G401 (cell line): ENCODE measurements around the gene TEX28. TPM values are rescaled to one million over a fixed set of nuclear protein-coding genes. Genes with fewer than 3 reads are reported as not detected.
A peak's percentile ranks its signal among the peaks of the same experiment; 100 is the strongest.
"Not testable (repeated sequence)": the region's sequence is repeated elsewhere in the genome, so short reads cannot be mapped to it uniquely, and the experiment has no call there.

Source experiments
- DNase-seq: peaks from one replicate; pipeline ENCODE4 v3.0.0-alpha.2; 2015; ENCODE audit warnings: low spot score
- in situ Hi-C: cut with HindIII; loops from 2 replicates; pipeline ENCODE4 v1.10.0; 2016; ENCODE audit warnings: low sequenced_read_pairs, mixed read lengths
- total RNA-seq: library from RNA; depleted of rRNA; stranded (reverse); fragments of >200 nt; shearing (Covaris generic); gene quantifications from 2 replicates; pipeline ENCODE4 v1.2.3, GENCODE V29; 2014

TEX28 gene
- total RNA-seq, 1 experiment from 2014 or later, result not detected

DNA sequence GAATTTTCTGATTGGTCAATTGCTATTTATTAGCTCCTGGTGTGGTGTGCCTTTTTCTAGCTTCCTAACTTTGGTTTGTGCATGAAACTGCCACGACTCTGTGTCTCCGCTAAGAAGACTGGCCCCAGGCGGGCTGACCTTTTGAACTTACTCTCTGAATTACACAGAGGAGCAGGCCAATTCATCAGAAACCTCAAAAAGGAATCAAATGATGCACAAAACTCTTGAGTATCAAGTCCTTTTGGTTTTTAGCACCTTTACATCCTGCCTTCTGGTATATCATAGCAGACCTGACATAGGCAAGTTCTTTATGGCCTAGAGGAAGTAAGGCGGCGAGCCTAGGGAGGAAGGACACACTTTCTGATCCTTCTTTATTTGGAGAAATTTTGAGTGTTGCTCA lies 18.2 kb upstream of the TEX28 start:
- in situ Hi-C loops, result no loop called here
- DNase-seq, result no peak

DNA sequence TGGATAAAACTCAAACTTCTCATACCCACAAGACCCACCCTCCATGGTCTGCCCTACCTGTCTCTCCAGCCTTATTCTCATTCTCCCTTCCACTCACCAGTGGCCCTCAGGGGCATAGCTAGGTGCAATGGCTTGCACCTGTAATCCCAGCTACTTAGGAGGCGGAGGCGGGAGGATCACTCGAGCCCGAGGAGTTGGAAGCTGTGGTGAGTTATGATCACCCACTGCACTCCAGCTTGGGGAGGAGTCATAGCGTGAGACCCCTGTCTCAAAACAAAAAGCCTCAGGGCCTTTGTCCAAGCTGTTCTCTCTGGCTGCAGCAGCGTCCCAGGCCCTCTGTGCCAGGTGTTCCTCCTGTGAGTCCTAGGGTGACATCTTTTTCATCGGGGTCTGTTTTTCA lies 17.2 kb upstream of the TEX28 start:
- DNase-seq, result no peak
- in situ Hi-C loops, result no loop called here

DNA sequence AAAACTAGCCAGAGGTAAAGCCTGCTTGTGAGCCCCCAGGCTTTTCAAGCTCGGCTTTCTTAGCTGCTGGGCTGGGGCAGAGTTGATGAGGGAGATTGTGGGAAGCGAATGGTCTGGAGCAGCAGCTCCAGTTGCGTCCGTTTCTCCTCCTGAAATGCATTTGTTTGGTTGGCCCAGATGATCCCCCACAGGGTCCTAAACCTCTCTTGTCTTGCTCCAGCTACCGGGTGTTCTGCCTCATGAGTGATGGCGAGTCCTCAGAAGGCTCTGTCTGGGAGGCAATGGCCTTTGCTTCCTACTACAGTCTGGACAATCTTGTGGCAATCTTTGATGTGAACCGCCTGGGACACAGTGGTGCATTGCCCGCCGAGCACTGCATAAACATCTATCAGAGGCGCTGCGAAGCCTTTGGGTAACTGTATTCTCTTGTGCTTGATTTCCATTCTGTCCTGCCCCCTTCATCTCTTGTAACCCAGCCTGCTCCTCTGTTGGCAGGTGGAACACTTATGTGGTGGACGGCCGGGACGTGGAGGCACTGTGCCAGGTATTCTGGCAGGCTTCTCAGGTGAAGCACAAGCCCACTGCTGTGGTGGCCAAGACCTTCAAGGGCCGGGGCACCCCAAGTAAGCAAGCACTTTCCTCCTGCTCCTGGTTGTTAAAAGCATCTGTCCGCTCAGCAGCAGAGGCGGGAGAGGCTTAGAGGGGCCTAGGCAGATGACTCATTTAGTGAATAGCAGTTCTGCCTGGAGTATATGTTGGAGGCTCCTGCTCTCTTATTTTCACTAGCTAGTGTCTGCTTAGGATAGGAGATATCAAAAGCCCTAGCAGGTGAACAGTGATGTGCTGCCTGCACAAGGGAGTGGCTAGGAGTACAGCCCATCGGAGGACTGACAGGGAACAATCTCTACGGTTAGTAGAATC lies 16.0 kb upstream of the TEX28 start:
- DNase-seq, result no peak
- in situ Hi-C loops, result no loop called here

DNA sequence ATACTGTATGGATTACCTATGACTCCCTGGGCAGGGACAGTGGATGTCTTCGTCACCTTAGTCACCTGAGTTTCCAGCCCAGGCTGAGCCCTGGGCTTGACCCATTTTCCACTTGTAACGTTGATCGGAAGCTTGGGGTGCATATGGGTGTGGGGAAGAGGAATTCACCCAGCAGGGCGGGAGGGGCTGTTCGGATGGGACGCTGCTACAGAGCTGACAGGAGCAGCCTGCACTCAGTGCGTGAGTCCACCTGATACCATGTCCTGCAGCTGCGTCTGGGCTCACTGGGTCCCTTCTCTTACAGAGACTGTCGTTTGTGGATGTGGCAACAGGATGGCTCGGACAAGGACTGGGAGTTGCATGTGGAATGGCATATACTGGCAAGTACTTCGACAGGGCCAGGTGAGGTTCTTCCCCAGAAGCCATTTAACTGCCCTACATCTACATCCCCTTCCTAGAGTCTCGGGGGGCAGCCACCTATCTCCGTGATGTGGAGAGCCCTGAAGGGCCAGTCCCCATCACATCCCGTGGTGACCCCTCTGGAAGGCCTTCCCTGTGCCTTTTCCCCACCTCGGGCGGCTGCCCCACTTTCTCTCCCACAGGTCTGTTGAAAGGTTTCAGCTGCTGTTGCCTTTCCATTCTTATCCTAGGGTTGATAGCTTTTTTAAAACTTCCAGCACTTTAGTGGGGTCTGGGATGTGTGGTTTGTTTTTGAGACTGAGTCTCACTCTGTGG lies 14.3 kb upstream of the TEX28 start:
- in situ Hi-C loops, result no loop called here
- no peak for DNase-seq

DNA sequence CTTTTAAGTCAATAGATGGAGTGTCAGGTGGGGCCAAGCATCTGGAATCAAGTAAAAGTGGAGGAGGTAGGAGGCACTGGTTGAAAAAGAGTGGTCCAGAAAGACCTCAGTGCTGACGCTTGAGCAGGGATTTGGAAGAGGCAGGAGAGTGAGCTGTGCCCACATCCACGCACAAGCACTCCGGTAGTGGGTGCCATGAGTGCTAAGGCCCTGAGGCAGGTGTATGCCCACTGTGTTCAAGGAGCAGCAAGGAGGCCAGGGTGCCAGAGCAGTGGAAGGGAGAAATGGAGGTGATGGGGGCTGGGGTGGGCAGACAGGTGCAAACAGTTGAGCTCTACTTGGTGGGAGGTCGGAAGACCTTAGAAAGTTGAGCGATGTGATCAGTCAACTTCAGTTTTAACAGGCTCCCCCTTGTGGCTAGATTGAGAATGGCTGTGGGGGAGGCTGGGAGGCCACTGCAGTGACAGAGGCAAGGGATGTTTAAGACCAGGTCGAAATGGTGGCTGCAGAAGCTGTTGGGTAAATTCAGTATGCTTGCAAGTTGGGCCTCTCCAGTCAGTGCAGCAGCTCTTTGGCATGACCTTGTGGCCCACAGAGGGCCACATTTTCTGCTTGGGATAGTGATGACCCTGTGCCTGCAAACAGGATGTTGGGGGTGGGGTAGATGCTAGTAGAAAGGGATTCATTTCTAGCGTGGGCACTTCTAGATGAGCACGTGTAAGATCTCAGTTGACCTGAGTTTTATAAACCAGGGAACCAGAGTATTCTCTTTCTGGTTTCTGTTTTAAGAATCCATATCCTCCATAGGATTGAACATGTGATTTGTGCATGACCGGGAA lies 13.4 kb upstream of the TEX28 start:
- DNase-seq, result peak; percentile 37
- in situ Hi-C loops, result no loop called here

DNA sequence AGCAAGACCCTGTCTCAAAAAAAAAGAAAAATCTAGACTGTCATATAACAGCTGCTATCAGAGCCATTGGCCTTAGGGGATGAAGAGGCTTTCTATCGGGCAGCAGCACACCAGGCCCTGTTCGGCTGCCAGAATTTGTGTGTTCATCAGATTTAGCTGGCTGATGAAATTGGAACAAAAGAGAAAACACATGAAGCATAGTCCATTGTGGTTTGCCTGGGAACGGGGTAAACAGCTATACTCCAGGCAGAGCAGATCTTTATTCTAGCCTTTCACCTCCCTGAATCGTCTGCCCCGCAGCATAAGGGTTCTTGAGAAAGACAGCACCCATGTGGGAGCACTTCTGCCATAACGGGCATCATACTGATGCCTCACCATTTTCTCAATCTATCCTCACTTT lies 12.3 kb upstream of the TEX28 start:
- in situ Hi-C loops, result no loop called here
- no peak for DNase-seq

DNA sequence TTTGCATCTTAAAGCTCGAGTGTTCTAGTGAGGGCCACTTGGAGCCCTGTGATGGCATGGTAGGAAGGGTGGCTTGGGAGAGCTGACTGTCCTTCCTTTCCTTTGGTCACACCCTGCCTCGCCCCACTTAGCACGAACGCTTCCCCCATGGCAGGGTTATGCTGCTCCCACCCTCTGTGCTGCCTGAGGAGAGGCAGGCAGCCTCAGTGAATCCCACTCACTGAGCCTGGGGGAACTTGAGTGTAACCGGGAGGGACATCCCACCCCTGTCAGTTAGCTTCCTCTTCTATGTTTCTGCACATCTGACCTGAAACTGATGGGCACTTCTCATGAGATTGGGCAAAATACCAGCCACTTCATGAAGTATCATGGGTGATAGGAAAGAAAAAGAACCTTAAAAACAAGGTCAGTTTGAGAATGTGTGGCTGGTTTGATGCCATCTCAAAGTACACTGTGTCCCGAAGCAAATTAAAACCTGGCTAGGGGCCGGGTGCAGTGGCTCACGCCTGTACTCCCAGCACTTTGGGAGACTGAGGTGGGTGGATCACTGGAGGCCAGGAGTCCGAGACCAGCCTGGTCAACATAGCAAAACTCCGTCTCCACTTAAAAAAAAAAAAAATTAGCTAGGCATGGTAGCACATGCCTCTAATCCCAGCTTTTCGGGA lies 10.7 kb upstream of the TEX28 start:
- no peak for DNase-seq
- in situ Hi-C loops, result no loop called here

DNA sequence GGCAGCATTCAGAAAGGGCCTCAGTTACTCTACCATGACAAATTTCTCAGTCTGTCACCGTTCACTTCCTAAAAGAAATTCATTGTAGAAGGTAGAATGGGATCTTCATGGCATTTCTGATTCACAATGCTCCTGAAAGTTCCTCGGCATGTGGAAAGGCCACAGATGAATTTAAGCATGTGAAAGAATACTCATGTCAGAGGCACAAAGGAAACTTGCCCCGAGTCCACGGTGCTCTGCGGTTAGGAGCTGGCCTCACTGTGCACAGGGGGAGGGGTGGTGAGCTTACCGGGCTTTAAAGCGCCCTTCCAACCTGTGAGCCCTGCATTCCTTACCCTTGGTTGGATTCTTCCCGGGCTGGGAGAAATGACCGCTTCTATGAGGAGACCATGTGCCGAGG lies 9.9 kb upstream of the TEX28 start:
- DNase-seq, result no peak
- in situ Hi-C loops, result no loop called here

DNA sequence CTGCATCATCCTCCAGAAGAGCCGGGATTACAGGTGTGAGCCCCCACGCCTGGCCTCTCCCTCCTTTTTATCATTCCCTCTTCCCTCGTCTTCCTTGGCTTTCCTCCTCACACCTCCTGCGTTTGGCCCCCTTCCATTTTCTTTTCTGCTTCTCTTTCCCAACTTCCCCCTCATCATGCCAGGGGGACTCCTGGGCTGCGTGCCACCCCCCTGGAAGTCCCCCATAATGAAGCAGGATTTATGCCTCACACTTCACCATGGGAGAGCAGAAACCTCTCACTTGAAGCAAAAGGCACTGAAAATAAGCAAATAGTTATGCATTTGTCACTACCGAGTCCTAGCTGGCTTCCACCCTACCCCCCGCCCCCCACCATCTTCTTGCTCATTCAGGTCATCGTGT lies 8.6 kb upstream of the TEX28 start:
- DNase-seq, result no peak
- in situ Hi-C loops, result no loop called here

DNA sequence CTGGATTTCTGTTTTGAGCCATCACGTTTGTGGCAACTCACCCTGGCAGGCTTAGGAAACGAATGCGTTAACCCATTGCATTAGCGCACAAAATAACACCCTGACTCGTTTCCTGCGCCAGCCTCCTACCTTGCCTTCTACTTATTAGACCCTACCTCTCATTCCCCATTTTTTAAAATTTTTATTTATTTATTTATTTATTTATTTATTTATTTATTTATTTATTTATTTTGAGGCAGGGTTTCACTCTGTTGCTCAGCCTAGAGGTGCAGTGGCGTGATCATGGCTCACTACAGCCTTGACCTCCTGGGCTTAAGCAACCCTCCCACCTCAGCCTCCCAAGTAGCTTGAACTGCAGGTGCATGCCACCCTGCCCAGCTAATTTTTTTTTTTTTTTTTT lies 8.1 kb upstream of the TEX28 start:
- DNase-seq, in situ Hi-C loops: not testable (repeated sequence)

DNA sequence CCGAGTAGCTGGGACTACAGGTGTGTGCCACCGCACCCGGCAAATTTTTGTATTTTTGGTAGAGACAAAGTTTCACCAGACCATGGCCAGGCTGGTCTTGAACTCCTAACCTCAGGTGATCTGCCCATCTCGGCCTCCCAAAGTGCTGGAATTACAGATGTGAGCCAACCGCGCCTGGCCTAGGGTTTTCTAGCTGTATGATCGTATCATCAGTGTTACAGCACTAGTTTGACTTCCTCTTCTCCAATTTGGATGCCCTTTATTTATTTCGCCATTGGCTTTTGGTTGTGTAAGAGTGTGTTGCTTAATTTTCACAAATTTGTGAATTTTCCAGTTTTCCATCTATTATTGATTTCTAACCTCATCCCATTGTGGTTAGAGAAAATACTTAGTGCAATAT lies 5.9 kb upstream of the TEX28 start:
- in situ Hi-C loops, result no loop called here

DNA sequence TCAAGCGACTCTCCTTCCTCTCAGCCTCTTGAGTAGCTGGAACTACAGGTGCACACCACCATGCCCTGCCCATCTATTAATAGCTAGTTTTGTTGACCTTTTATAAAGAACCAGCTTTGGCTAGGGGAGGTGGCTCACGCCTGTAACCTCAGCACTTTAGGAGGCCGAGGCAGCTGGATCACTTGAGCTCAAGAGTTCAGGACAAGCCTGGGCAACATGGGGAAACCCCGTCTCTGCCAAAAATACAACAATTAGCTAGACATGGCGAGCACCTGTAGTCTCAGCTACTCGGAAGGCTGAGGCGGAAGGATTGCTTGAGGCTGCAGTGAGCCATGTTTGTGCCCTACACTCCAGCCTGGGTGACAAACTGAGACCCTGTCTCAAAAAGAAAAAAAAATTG lies 3.4 kb upstream of the TEX28 start:
- in situ Hi-C loops, result no loop called here
- no peak for DNase-seq

More for the DNA sequence above, 5.9 kb upstream of the TEX28 start:
- no peak for DNase-seq

DNA sequence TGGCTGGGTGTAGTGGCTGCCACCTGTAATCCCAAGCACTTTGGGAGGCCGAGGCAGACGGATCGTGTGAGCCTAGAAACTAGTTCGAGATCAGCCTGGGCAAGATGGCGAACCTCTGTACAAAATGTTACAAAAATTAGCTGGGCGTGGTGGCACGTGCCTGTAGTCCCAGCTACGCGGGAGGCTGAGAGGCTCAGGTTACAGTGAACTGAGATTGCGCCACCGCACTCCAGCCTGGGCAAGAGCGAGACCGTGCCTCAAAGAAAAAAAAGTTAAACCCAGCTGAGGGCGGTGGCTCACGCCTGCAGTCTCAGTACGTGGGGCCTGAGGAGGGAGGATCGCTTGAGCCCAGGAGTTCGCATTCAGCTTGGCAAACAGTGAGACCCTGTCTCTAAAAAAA lies 1.8 kb upstream of the TEX28 start:
- DNase-seq, result no peak
- in situ Hi-C loops, result no loop called here

DNA sequence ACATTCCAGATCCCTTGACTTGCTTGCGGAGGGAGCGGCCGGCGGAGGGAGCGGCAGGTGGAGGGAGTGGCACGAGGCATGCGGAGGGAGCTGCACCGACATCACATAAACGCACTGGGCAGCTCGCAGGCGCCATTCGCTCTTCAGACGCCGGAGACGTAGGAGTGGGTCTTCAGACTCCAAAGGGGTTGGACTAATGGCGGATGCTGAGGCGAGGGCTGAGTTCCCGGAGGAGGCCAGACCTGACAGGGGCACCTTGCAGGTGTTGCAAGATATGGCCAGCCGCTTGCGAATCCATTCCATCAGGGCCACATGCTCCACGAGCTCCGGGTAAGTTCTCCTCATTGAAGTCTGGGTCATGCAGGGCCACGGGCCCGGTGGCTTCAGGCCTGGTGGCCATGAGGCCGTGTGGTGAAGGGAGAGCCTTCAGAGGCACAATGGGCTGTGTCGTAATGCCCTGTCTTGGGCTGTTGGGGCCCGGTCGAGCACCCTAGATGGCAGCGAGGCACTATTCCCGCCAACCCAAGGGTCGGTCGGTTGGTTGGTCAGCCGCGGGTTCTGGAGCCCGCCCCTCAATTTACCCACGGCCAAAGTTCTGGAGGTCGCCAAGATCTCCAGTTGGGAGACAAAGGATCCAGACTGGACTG lies 863 bp upstream of the TEX28 start, which contains the start of gene TKTL1:
TSS of gene TKTL1 (plus strand) at position 132 of the 647 bp plus-strand sequence. CDS start at position 197, 65 bp downstream.
- DNase-seq, result no peak
- in situ Hi-C loops, result no loop called here

DNA sequence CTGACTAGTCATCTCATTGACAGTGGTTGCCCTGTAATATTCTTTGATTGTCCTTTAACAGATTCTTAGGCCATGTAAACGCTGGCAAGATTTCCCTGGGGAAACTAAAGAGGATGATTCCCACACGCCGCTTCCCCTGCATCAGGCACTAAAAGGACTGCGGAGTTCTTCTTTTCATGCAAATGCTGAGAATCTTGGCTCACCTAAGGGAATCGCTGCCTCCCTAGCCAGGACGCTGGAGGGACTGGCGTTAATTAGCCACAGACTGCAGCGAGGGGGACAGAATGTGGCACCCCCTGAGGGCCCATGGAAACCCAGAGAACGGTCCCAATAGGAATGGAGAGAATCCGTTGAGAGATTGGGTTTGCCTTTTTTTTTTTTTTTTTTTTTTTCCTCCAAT lies 8.5 kb downstream of the TEX28 start:
- DNase-seq, in situ Hi-C loops: not testable (repeated sequence)

DNA sequence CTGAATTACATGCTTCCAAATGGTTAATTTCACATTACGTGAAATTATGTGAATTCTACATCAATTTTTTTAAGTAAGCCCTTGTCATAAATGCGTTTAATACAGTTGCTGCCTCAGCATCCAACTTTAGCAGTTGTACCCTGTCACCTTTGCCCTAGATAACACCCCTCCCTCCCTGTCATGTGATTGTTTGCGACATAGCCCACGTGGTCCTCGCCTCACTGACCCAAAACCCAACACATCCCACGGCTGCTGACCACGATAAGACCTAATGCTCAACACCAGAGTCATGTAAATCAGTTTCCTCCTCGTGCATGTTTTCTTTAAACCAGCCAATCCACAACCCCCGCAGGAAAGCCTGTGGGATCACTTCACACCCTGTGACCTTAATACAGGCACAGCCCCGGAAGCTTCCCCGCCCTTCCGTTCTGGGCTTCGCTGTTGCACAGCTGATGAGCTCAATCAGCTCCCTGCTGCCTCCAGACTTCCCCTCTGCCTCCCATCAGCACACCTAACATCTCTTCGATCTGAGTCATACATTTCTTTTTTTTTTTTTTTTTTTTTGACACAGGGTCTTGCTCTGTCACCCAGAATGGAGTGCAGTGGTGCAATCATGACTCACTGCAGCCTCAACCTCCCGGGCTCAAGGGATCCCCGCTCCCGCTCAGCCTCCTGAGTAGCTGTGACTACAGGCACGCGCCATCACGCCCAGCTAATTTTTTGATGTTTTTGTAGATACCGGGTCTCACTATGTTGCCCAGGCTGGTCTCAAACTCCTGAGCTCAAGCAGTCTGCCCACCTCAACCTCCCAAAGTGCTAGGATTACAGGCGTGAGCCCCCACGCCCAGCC lies 10.2 kb downstream of the TEX28 start:
- DNase-seq, in situ Hi-C loops: not testable (repeated sequence)

DNA sequence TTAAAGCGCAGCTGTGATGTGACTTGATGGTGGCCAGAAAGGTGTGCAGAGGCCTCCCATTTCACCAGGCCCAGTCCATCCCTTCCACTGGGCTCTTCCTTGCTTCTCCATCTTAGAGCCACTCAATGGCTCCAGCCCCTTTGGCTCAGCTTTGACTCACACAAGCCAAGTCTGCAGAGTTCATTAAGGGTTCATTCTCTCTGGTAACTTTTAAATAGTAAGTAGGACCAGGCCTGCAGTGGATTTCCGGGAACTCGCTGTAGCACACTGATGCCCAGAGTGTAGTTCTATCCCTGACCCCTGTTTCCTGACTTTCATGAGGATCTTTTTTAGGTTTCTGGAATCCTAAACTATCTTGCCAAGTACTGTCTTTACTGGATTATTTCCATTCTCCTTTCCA lies 25.7 kb downstream of the TEX28 start:
- in situ Hi-C loops, result not testable (repeated sequence)

DNA sequence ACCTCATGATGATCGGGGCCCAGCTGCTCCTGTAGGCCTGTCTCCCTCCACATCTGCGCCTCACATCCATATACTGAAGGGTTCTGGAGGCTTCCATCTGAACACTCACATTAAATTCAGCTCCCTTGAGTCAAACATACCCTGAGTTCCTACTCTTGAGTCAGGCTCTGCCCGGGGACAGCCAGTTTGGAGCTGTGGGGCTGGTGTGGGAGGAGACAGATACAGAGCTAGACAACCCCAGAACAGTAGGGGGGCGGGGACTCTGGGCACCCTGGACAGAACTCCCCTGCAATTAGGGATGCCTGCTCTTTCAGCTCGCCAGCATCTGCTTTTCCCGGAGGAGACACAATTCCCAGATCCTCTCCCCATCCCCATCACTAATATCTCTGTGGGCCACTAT lies 31.9 kb downstream of the TEX28 start:
- DNase-seq, in situ Hi-C loops: not testable (repeated sequence)

More for the DNA sequence above, 25.7 kb downstream of the TEX28 start:
- not testable (repeated sequence) for DNase-seq
